ENCODE results near the gene CCR2. TPM values are rescaled to one million over a fixed set of nuclear protein-coding genes. Genes with fewer than 3 reads are reported as not detected.

Gene CCR2
- total and polyA plus RNA-seq, 4 donors = 1.7 to 21.2 (median 8.4) TPM

GRCh38 chr3:46399098-46399497 is 45.2 kb downstream of the CCR2 start:
- DNase-seq (no peak), ATAC-seq (ENCODE audit: insufficient read depth, low FRiP score) (no peak)
- no peak overlapping the region for H3K27ac ChIP-seq (ENCODE audit: low read depth in 1 of 2, low read length in 1 of 2)
- no peaks in the 10 kb centered on the region for H3K27me3 ChIP-seq (ENCODE audit: control insufficient read depth in 3 of 3, insufficient read depth in 3 of 3, low read length in 2 of 3)
- H3K4me1 ChIP-seq (ENCODE audit: control insufficient read depth in 5 of 5, insufficient read depth in 5 of 5, low read length in 5 of 5) = peaks cover 0 to 21% (median 3%) of the 10 kb centered on the region in 5 donors
- 56 to 79% methylated on average over 2 of the region's 2 CpGs for WGBS, 2 donors
- H3K36me3 ChIP-seq (ENCODE audit: control insufficient read depth in 4 of 4, insufficient read depth in 4 of 4, low read length in 4 of 4) = no peaks in the 10 kb centered on the region
- no peaks in the 10 kb centered on the region for H3K9me3 ChIP-seq (ENCODE audit: control insufficient read depth in 4 of 4, insufficient read depth in 3 of 4, low read length in 3 of 4)
- TF ChIP-seq CTCF (IDR thresholded peaks at IDR 0.05; ENCODE audit: control extremely low read depth, extremely low read depth) = no peak
- no peak overlapping the region for H3K4me3 ChIP-seq
- no peak overlapping the region for H3K9ac ChIP-seq (ENCODE audit: insufficient read depth in 1 of 2, low read length in 2 of 2)

- H3K9me3 ChIP-seq (ENCODE audit: control insufficient read depth in 4 of 4, insufficient read depth in 3 of 4, low read length in 3 of 4) = no peaks in the 10 kb centered on the region
- H3K36me3 ChIP-seq (ENCODE audit: control insufficient read depth in 4 of 4, insufficient read depth in 4 of 4, low read length in 4 of 4) = no peaks in the 10 kb centered on the region
- DNase-seq = no peak
- H3K27me3 ChIP-seq (ENCODE audit: control insufficient read depth in 3 of 3, insufficient read depth in 3 of 3, low read length in 2 of 3) = no peaks in the 10 kb centered on the region
- no peak for ATAC-seq (ENCODE audit: insufficient read depth, low FRiP score)
- no peak overlapping the region for H3K27ac ChIP-seq (ENCODE audit: low read depth in 1 of 2, low read length in 1 of 2)
- no peak overlapping the region for H3K9ac ChIP-seq (ENCODE audit: insufficient read depth in 1 of 2, low read length in 2 of 2)
- H3K4me1 ChIP-seq (ENCODE audit: control insufficient read depth in 5 of 5, insufficient read depth in 5 of 5, low read length in 5 of 5) = peaks cover 0 to 24% (median 3%) of the 10 kb centered on the region in 5 donors
- WGBS, 2 donors = 51% methylated on average over 2 of the region's 2 CpGs
- no peak overlapping the region for H3K4me3 ChIP-seq
- no peak for TF ChIP-seq CTCF (IDR thresholded peaks at IDR 0.05; ENCODE audit: control extremely low read depth, extremely low read depth)
Observed at GRCh38 chr3:46399557-46399956, 45.6 kb downstream of the CCR2 start.

GRCh38 chr3:46400000-46400734 is 46.3 kb downstream of the CCR2 start:
- H3K27ac ChIP-seq (ENCODE audit: low read depth in 1 of 2, low read length in 1 of 2) = peak overlapping the region in 1 of 2 donors; percentile 48

More at GRCh38 chr3:46400000-46400734, 46.3 kb downstream of the CCR2 start:
- H3K9me3 ChIP-seq (ENCODE audit: control insufficient read depth in 4 of 4, insufficient read depth in 3 of 4, low read length in 3 of 4) = no peaks in the 10 kb centered on the region
- ATAC-seq (ENCODE audit: insufficient read depth, low FRiP score) (peak; percentile 61), DNase-seq (peak; percentile 72 to 95 (median 92))
- no peak overlapping the region for H3K9ac ChIP-seq (ENCODE audit: insufficient read depth in 1 of 2, low read length in 2 of 2)
- H3K4me3 ChIP-seq = no peak overlapping the region
- no peak for TF ChIP-seq CTCF (IDR thresholded peaks at IDR 0.05; ENCODE audit: control extremely low read depth, extremely low read depth)
- H3K4me1 ChIP-seq (ENCODE audit: control insufficient read depth in 5 of 5, insufficient read depth in 5 of 5, low read length in 5 of 5) = peaks cover 0 to 23% (median 5%) of the 10 kb centered on the region in 5 donors
- no peaks in the 10 kb centered on the region for H3K27me3 ChIP-seq (ENCODE audit: control insufficient read depth in 3 of 3, insufficient read depth in 3 of 3, low read length in 2 of 3)
- WGBS, 2 donors = 59 to 87% methylated on average over 8 of the region's 8 CpGs
- no peaks in the 10 kb centered on the region for H3K36me3 ChIP-seq (ENCODE audit: control insufficient read depth in 4 of 4, insufficient read depth in 4 of 4, low read length in 4 of 4)

All from lung (tissue), 12 donors.